HCT116 (cell line): Measurements from ENCODE around the gene TFCP2L1. TPM values are rescaled to one million over a fixed set of nuclear protein-coding genes. Genes with fewer than 3 reads are reported as not detected.

Source experiments
- ATAC-seq: fragments of 200-7000 bp; cut with Tn5 transposase; 2 replicates; pipeline ENCODE4 v1.9.1; 2020; ENCODE audit warnings: mild to moderate bottlenecking, moderate library complexity
- BruUV-seq: library from RNA; stranded (reverse); fragments of 400-500 nt; replicated peaks from 2 replicates; lab custom pipeline; 2021; lab: Mats Ljungman, UMichigan
- CTCF ChIA-PET: fragments of 300-600 bp; sonication (Branson Sonifier 250); formaldehyde crosslinking; loops from one replicate; lab custom pipeline; 2021; ENCODE audit warnings: antibody characterized with exemption; lab: Charles Lee
- POLR2A ChIA-PET: fragments of 300-600, 350-600 bp; sonication (Branson Sonifier 250); formaldehyde crosslinking; loops from one replicate; lab custom pipeline; 2021; ENCODE audit warnings: antibody characterized with exemption; lab: Charles Lee
- RAD21 ChIA-PET, 2 experiments: fragments of 300-600 bp; sonication (Branson Sonifier 250); formaldehyde crosslinking; loops; one replicate each; lab custom pipeline; 2023; ENCODE audit warnings: low total read pairs in 2 of 2; ENCODE audit not compliant: uncharacterized antibody in 2 of 2, unreplicated experiment in 2 of 2, low non-redundant PET in 1 of 2; lab: Charles Lee
- DNase-seq: peaks from one replicate; pipeline ENCODE4 v3.0.0-alpha.2; 2010; ENCODE audit warnings: low read depth, low spot score
- H2AFZ ChIP-seq: fragments of 200-600 bp; shearing (Covaris generic), sonication (generic); 2 replicates; pipeline ENCODE4 v1.6.1; 2017; ENCODE audit warnings: low read depth, mixed run types, mixed read lengths, antibody characterized with exemption, low read length; ENCODE audit not compliant: poor library complexity, severe bottlenecking
- H3K27ac ChIP-seq: 2 replicates; pipeline ENCODE4 v1.5.1; 2012; ENCODE audit warnings: low read depth, low read length
- H3K27me3 ChIP-seq: fragments of 200-600 bp; sonication (generic); 2 replicates; pipeline ENCODE4 v1.6.1; 2016; ENCODE audit warnings: mixed run types, low read length, mixed read lengths; ENCODE audit not compliant: insufficient read depth
- H3K36me3 ChIP-seq, 2 experiments: fragments of 200-500 bp in 1 of 2; fragments of 200-600 bp in 1 of 2; sonication (Bioruptor generic) in 1 of 2; sonication (generic) in 1 of 2; 2 replicates each; pipeline versions ENCODE4 v1.5.1 to v1.6.1; 2014 to 2016; ENCODE audit warnings: low read length in 2 of 2, inconsistent platforms in 1 of 2, mixed read lengths in 1 of 2, mixed run types in 1 of 2; ENCODE audit not compliant: insufficient read depth in 2 of 2, control insufficient read depth in 1 of 2
- H3K4me1 ChIP-seq, 2 experiments: fragments of 200-600 bp in 1 of 2; sonication (generic) in 1 of 2; 2 replicates each; pipeline versions ENCODE4 v1.5.1 to v1.6.1; 2012 to 2017; ENCODE audit warnings: low read length in 2 of 2, inconsistent platforms in 1 of 2, mild to moderate bottlenecking in 1 of 2, mixed read lengths in 1 of 2, mixed run types in 1 of 2, moderate library complexity in 1 of 2; ENCODE audit not compliant: insufficient read depth in 2 of 2, control insufficient read depth in 1 of 2
- H3K4me2 ChIP-seq: fragments of 200-600 bp; sonication (generic); 2 replicates; pipeline ENCODE4 v1.6.1; 2017; ENCODE audit warnings: mixed run types, low read length, mixed read lengths
- H3K4me3 ChIP-seq, 2 experiments: fragments of 200-600 bp in 1 of 2; sonication (generic) in 1 of 2; replicated peaks in 1 of 2; 2 replicates each; pipeline ENCODE4 v1.5.1; 2011 to 2016; ENCODE audit warnings: low read length in 2 of 2, control low read depth in 1 of 2, low read depth in 1 of 2, mild to moderate bottlenecking in 1 of 2, mixed read lengths in 1 of 2, mixed run types in 1 of 2
- H3K79me2 ChIP-seq: fragments of 200-600 bp; sonication (generic); 2 replicates; pipeline ENCODE4 v1.6.1; 2017; ENCODE audit warnings: mild to moderate bottlenecking, mixed run types, low read length, moderate library complexity, mixed read lengths; ENCODE audit not compliant: insufficient read depth
- H3K9ac ChIP-seq: fragments of 200-600 bp; sonication (generic); 2 replicates; pipeline ENCODE4 v1.6.1; 2016; ENCODE audit warnings: low read length, mixed read lengths
- H3K9me2 ChIP-seq: fragments of 200-600 bp; sonication (generic), shearing (Covaris generic); 2 replicates; pipeline ENCODE4 v1.6.1; 2017; ENCODE audit warnings: mixed run types, mild to moderate bottlenecking, moderate library complexity; ENCODE audit not compliant: insufficient read depth
- H3K9me3 ChIP-seq, 2 experiments: fragments of 200-500 bp in 1 of 2; fragments of 200-600 bp in 1 of 2; sonication (Bioruptor generic) in 1 of 2; sonication (generic) in 1 of 2; 2 replicates each; pipeline ENCODE4 v1.6.1; 2014 to 2017; ENCODE audit warnings: low read length in 2 of 2, mixed read lengths in 2 of 2, inconsistent platforms in 1 of 2, low read depth in 1 of 2, mild to moderate bottlenecking in 1 of 2, mixed run types in 1 of 2, moderate library complexity in 1 of 2; ENCODE audit not compliant: control insufficient read depth in 1 of 2, insufficient read depth in 1 of 2
- H4K20me1 ChIP-seq: fragments of 200-600 bp; sonication (generic), shearing (Covaris generic); 2 replicates; pipeline ENCODE4 v1.6.1; 2017; ENCODE audit warnings: mixed run types, mild to moderate bottlenecking, moderate library complexity; ENCODE audit not compliant: insufficient read depth
- ATF3 ChIP-seq: IDR thresholded peaks from 2 replicates; pipeline ENCODE4 v1.6.1; 2012
- CBX3 ChIP-seq: IDR thresholded peaks from 2 replicates; pipeline ENCODE4 v1.6.1; 2012; ENCODE audit warnings: low read depth
- CEBPB ChIP-seq: IDR thresholded peaks from 2 replicates; pipeline ENCODE4 v1.6.1; 2012; ENCODE audit warnings: low read depth
- CTCF ChIP-seq, 3 experiments: fragments of 200-600 bp in 1 of 3; sonication (generic) in 1 of 3; IDR thresholded peaks in 2 of 3; conservative IDR thresholded peaks in 1 of 3; 2 replicates each; pipeline ENCODE4 v1.5.1; 2012 to 2017; ENCODE audit warnings: low read depth in 2 of 3, low read length in 2 of 3, antibody characterized with exemption in 1 of 3, borderline replicate concordance in 1 of 3, control low read depth in 1 of 3, mild to moderate bottlenecking in 1 of 3, mixed read lengths in 1 of 3, mixed run types in 1 of 3, moderate library complexity in 1 of 3; ENCODE audit not compliant: insufficient read depth in 1 of 3
- EGR1 ChIP-seq: IDR thresholded peaks from 2 replicates; pipeline ENCODE4 v1.6.1; 2012; ENCODE audit warnings: low read depth
- ELF1 ChIP-seq: IDR thresholded peaks from 2 replicates; pipeline ENCODE4 v1.6.1; 2012; ENCODE audit warnings: low read depth, borderline replicate concordance
- EZH2 ChIP-seq: fragments of 200-600 bp; sonication (generic); IDR thresholded peaks from 2 replicates; pipeline ENCODE4 v1.6.1; 2017; ENCODE audit warnings: antibody characterized with exemption, mixed run types
- EZH2phosphoT487 ChIP-seq: fragments of 200-600 bp; IDR thresholded peaks from 2 replicates; pipeline ENCODE4 v1.6.1; 2018; ENCODE audit warnings: antibody characterized with exemption, borderline replicate concordance
- FOSL1 ChIP-seq: IDR thresholded peaks from 2 replicates; pipeline ENCODE4 v1.6.1; 2012; ENCODE audit warnings: low read depth
- JUND ChIP-seq: IDR thresholded peaks from 2 replicates; pipeline ENCODE4 v1.6.1; 2012
- MAX ChIP-seq: IDR thresholded peaks from 2 replicates; pipeline ENCODE4 v1.6.1; 2012
- POLR2A ChIP-seq: IDR thresholded peaks from 2 replicates; pipeline ENCODE4 v1.7.0; 2011; ENCODE audit warnings: borderline replicate concordance; ENCODE audit not compliant: insufficient read depth, insufficient read length; ENCODE audit errors: extremely low read depth
- POLR2AphosphoS5 ChIP-seq: IDR thresholded peaks from 2 replicates; pipeline ENCODE4 v1.6.1; 2011; ENCODE audit warnings: mild to moderate bottlenecking, low read depth, low read length, moderate library complexity
- RAD21 ChIP-seq: IDR thresholded peaks from 2 replicates; pipeline ENCODE4 v1.6.1; 2012; ENCODE audit warnings: low read depth, mild to moderate bottlenecking
- SP1 ChIP-seq: IDR thresholded peaks from 2 replicates; pipeline ENCODE4 v1.6.1; 2012; ENCODE audit warnings: low read depth
- TCF7L2 ChIP-seq: IDR thresholded peaks from 2 replicates; pipeline ENCODE4 v1.7.0; 2011; ENCODE audit warnings: borderline replicate concordance, inconsistent platforms; ENCODE audit not compliant: insufficient read depth, insufficient read length; ENCODE audit errors: extremely low read depth
- YY1 ChIP-seq: IDR thresholded peaks from 2 replicates; pipeline ENCODE4 v1.6.1; 2011; ENCODE audit warnings: low read length, low read depth, moderate library complexity, mild to moderate bottlenecking; ENCODE audit not compliant: insufficient replicate concordance; ENCODE audit errors: extremely low read depth
- ZFX ChIP-seq: fragments of 450-650 bp; IDR thresholded peaks from 2 replicates; pipeline ENCODE4 v1.6.1; 2017
- intact Hi-C: fragments of 100-400 bp; cut with micrococcal nuclease; formaldehyde crosslinking; loops from 2 replicates; pipeline ENCODE4 v1.10.0; 2022
- total RNA-seq: library from RNA; stranded (reverse); gene quantifications from one replicate; pipeline ENCODE4 v1.2.1, GENCODE V29; 2021; ENCODE audit not compliant: unreplicated experiment

The TFCP2L1 gene
- total RNA-seq, 1 experiment from 2014 or later, result 8.4 TPM

GRCh38 chr2:121309801-121310200 lies 24.8 kb upstream of the TFCP2L1 start:
- Histone ChIP-seq H3K4me2 (no peak overlapping the region), H4K20me1 (no peaks in the 10 kb centered on the region), H3K27me3 (no peaks in the 10 kb centered on the region), H3K27ac (no peak overlapping the region), H3K36me3 (no peaks in the 10 kb centered on the region), H3K9me3 (no peaks in the 10 kb centered on the region), H3K4me3 (no peak overlapping the region), H3K9me2 (no peaks in the 10 kb centered on the region), H3K9ac (no peak overlapping the region), H3K4me1 (peaks cover 0 to 5% of the 10 kb centered on the region in 2 experiments; a peak in 1 of 4 replicates), H2AFZ (no peak overlapping the region), H3K79me2 (no peaks in the 10 kb centered on the region)
- ChIA-PET CTCF (interaction anchor here (1.4 kb wide), 1 partner anchor 181 kb away, joined by 4 read pairs; no protein-coding TSS in a partner anchor), RAD21 (no interaction called here), POLR2A (no interaction called here)
- intact Hi-C loops, result no loop called here
- DNase-seq (no peak), ATAC-seq (no peak)
- BruUV-seq, result no TSS peak
- TF ChIP-seq ZFX, result no peak
- no peak for TF ChIP-seq CEBPB
- TF ChIP-seq ATF3, result no peak
- no peak for TF ChIP-seq RAD21
- TF ChIP-seq MAX, result no peak
- no peak for TF ChIP-seq FOSL1
- TF ChIP-seq ELF1, result no peak
- TF ChIP-seq SP1, result no peak
- TF ChIP-seq EZH2, result no peak
- no peak for TF ChIP-seq TCF7L2

- Histone ChIP-seq H3K4me1 (peaks cover 0 to 5% of the 10 kb centered on the region in 2 experiments; a peak in 1 of 4 replicates), H2AFZ (no peak overlapping the region), H4K20me1 (no peaks in the 10 kb centered on the region), H3K9me3 (no peaks in the 10 kb centered on the region), H3K9me2 (no peaks in the 10 kb centered on the region), H3K36me3 (no peaks in the 10 kb centered on the region)
- no peak for ATAC-seq
- intact Hi-C loops, result no loop called here
- POLR2A ChIA-PET, result no interaction called here
- TF ChIP-seq CTCF (IDR thresholded peaks at IDR 0.05 in 2 of 3, conservative IDR thresholded peaks at IDR 0.05 in 1 of 3; ENCODE audit: borderline replicate concordance in 1 of 3, insufficient read depth in 1 of 3, low read depth in 2 of 3, low read length in 2 of 3), result no peak
- no peak for TF ChIP-seq ELF1
- no peak for TF ChIP-seq EZH2phosphoT487
- no peak for TF ChIP-seq JUND
- TF ChIP-seq POLR2A, result no peak
- no peak for TF ChIP-seq MAX
- no peak for TF ChIP-seq ATF3
- no peak for TF ChIP-seq EGR1
- no peak for TF ChIP-seq ZFX
- no peak for TF ChIP-seq EZH2
- TF ChIP-seq SP1, result no peak
- TF ChIP-seq FOSL1, result no peak
- no peak for TF ChIP-seq YY1
- TF ChIP-seq TCF7L2, result no peak
- no peak for TF ChIP-seq POLR2AphosphoS5
- no peak for TF ChIP-seq CBX3
- TF ChIP-seq, all 23 proteins: peak for 0
- CTCF ChIA-PET, result no interaction called here
- RAD21 ChIA-PET, result no interaction called here
- no peaks in the 10 kb centered on the region for H3K27me3 ChIP-seq
- no peak for DNase-seq
- no peak overlapping the region for H3K4me2 ChIP-seq
- no peak overlapping the region for H3K9ac ChIP-seq
- H3K79me2 ChIP-seq, result no peaks in the 10 kb centered on the region
- H3K4me3 ChIP-seq, result no peak overlapping the region
- H3K27ac ChIP-seq, result no peak overlapping the region
- BruUV-seq, result no TSS peak
These were observed 24.3 kb upstream of the TFCP2L1 start for GRCh38 chr2:121309323-121309722.
